ENCODE measurements around the gene ADAMTS14. TPM values are rescaled to one million over a fixed set of nuclear protein-coding genes. Genes with fewer than 3 reads are reported as not detected.

ADAMTS14 gene
- total RNA-seq, 1 donor from 2014 or later: 1.4 TPM

GRCh38 chr10:70748801-70749573 is 76.7 kb downstream of the ADAMTS14 start:
- Mint-ChIP-seq H3K27me3 (peaks cover under 1% of the 10 kb centered on the region), H3K27ac (no peak overlapping the region), H3K36me3 (no peaks in the 10 kb centered on the region), H3K9me3 (no peaks in the 10 kb centered on the region), H3K4me3 (no peak overlapping the region), H3K4me1 (ENCODE audit: unreplicated experiment) (peaks cover 6% of the 10 kb centered on the region)
- no peak for DNase-seq (ENCODE audit: extremely low spot score, unreplicated experiment)
- TF ChIP-seq CTCF (conservative IDR thresholded peaks at IDR 0.05): no peak

GRCh38 chr10:70749756-70750155 is 77.5 kb downstream of the ADAMTS14 start:
- Mint-ChIP-seq H3K9me3 (no peaks in the 10 kb centered on the region), H3K27ac (no peak overlapping the region), H3K4me1 (ENCODE audit: unreplicated experiment) (peaks cover 12% of the 10 kb centered on the region), H3K4me3 (no peak overlapping the region), H3K27me3 (peaks cover 4% of the 10 kb centered on the region), H3K36me3 (no peaks in the 10 kb centered on the region)
- TF ChIP-seq CTCF (conservative IDR thresholded peaks at IDR 0.05): no peak
- no peak for DNase-seq (ENCODE audit: extremely low spot score, unreplicated experiment)

- no peak for TF ChIP-seq CTCF (conservative IDR thresholded peaks at IDR 0.05)
- peaks cover 16% of the 10 kb centered on the region for H3K4me1 Mint-ChIP-seq (ENCODE audit: unreplicated experiment)
- no peaks in the 10 kb centered on the region for H3K9me3 Mint-ChIP-seq
- peaks cover 4% of the 10 kb centered on the region for H3K27me3 Mint-ChIP-seq
- no peak overlapping the region for H3K27ac Mint-ChIP-seq
- H3K36me3 Mint-ChIP-seq: no peaks in the 10 kb centered on the region
- no peak overlapping the region for H3K4me3 Mint-ChIP-seq
- DNase-seq (ENCODE audit: extremely low spot score, unreplicated experiment): no peak
Measured at GRCh38 chr10:70750156-70750703, 77.9 kb downstream of the ADAMTS14 start.

- Mint-ChIP-seq H3K36me3 (no peaks in the 10 kb centered on the region), H3K4me1 (ENCODE audit: unreplicated experiment) (peaks cover 12% of the 10 kb centered on the region), H3K4me3 (no peak overlapping the region), H3K27ac (no peak overlapping the region), H3K27me3 (peaks cover 4% of the 10 kb centered on the region), H3K9me3 (no peaks in the 10 kb centered on the region)
- DNase-seq (ENCODE audit: extremely low spot score, unreplicated experiment): no peak
- no peak for TF ChIP-seq CTCF (conservative IDR thresholded peaks at IDR 0.05)
Measured at GRCh38 chr10:70751356-70751755, 79.0 kb downstream of the ADAMTS14 start.

GRCh38 chr10:70751991-70752390 is 79.7 kb downstream of the ADAMTS14 start:
- Mint-ChIP-seq H3K27ac (no peak overlapping the region), H3K36me3 (no peaks in the 10 kb centered on the region), H3K27me3 (peaks cover 4% of the 10 kb centered on the region), H3K4me3 (no peak overlapping the region), H3K9me3 (no peaks in the 10 kb centered on the region), H3K4me1 (ENCODE audit: unreplicated experiment) (peaks cover 10% of the 10 kb centered on the region)
- DNase-seq (ENCODE audit: extremely low spot score, unreplicated experiment): no peak
- no peak for TF ChIP-seq CTCF (conservative IDR thresholded peaks at IDR 0.05)
